ENCODE data around the gene AIFM3. TPM values are rescaled to one million over a fixed set of nuclear protein-coding genes. Genes with fewer than 3 reads are reported as not detected.

AIFM3 gene
- total and polyA plus RNA-seq, 7 donors = 0.25 to 0.77 (median 0.53) TPM

DNA sequence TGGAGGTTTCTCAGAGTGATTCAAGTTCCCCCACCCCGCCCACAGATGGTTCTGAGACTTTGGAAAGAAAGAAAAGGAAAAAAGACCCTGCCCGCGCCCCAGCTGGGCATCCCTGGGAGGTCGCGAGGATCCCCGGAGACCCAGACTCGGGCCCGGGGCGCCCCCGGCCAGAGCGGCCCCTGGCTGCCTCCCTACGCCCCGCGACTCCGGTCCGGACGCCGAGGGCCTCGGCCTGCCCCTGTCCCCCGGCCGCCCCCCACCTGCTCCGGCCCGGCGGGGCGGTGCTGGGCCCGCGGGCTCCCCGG, 2.3 kb upstream of the AIFM3 start:
- intact Hi-C loops (cut with DNase I) = no loop called here
- TF ChIP-seq, protein P1, sequence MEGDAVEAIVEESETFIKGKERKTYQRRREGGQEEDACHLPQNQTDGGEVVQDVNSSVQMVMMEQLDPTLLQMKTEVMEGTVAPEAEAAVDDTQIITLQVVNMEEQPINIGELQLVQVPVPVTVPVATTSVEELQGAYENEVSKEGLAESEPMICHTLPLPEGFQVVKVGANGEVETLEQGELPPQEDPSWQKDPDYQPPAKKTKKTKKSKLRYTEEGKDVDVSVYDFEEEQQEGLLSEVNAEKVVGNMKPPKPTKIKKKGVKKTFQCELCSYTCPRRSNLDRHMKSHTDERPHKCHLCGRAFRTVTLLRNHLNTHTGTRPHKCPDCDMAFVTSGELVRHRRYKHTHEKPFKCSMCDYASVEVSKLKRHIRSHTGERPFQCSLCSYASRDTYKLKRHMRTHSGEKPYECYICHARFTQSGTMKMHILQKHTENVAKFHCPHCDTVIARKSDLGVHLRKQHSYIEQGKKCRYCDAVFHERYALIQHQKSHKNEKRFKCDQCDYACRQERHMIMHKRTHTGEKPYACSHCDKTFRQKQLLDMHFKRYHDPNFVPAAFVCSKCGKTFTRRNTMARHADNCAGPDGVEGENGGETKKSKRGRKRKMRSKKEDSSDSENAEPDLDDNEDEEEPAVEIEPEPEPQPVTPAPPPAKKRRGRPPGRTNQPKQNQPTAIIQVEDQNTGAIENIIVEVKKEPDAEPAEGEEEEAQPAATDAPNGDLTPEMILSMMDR (IDR thresholded peaks at IDR 0.05) = no peak
- Histone ChIP-seq H3K4me3 (peak overlapping the region; percentile 56), H3K36me3 (ENCODE audit: insufficient read depth in 1 of 2, low read depth in 1 of 2) (no peaks in the 10 kb centered on the region), H3K4me1 (no peaks in the 10 kb centered on the region), H3K9me3 (no peaks in the 10 kb centered on the region), H3K27me3 (ENCODE audit: insufficient read depth in 3 of 3, low read length in 2 of 3) (peaks cover 0 to 14% (median 7%) of the 10 kb centered on the region in 3 donors), H3K27ac (no peak overlapping the region)
- 2 to 6% (median 3%) methylated on average over 14 to 28 of the region's 28 CpGs for WGBS, 3 donors
- ATAC-seq (no peak), DNase-seq (peak in 1 of 2 donors; percentile 19)

- H3K4me1 ChIP-seq = no peaks in the 10 kb centered on the region
- no peaks in the 10 kb centered on the region for H3K36me3 ChIP-seq (ENCODE audit: insufficient read depth in 1 of 2, low read depth in 1 of 2)
- intact Hi-C loops (cut with DNase I) = no loop called here
- 9 to 15% (median 13%) methylated on average over 40 to 65 of the region's 65 CpGs for WGBS, 3 donors
- H3K27ac ChIP-seq = no peak overlapping the region
- H3K4me3 ChIP-seq = peak overlapping the region; percentile 56
- H3K27me3 ChIP-seq (ENCODE audit: insufficient read depth in 3 of 3, low read length in 2 of 3) = peaks cover 0 to 14% (median 7%) of the 10 kb centered on the region in 3 donors
- TF ChIP-seq, protein P1 (IDR thresholded peaks at IDR 0.05) = no peak
- peak; percentile 19 to 50 for DNase-seq
- peak in 2 of 4 donors; percentile 12 to 16 for ATAC-seq
- H3K9me3 ChIP-seq = no peaks in the 10 kb centered on the region
These were observed 1.8 kb upstream of the AIFM3 start for GRCh38 chr22:20965104-20965887.

- 86 to 90% (median 89%) methylated on average over 12 to 13 of the region's 13 CpGs for WGBS, 3 donors
- H3K27me3 ChIP-seq (ENCODE audit: insufficient read depth in 3 of 3, low read length in 2 of 3) = peaks cover 0 to 14% (median 7%) of the 10 kb centered on the region in 3 donors
These were observed 883 bp upstream of the AIFM3 start for GRCh38 chr22:20965888-20966855.

DNA sequence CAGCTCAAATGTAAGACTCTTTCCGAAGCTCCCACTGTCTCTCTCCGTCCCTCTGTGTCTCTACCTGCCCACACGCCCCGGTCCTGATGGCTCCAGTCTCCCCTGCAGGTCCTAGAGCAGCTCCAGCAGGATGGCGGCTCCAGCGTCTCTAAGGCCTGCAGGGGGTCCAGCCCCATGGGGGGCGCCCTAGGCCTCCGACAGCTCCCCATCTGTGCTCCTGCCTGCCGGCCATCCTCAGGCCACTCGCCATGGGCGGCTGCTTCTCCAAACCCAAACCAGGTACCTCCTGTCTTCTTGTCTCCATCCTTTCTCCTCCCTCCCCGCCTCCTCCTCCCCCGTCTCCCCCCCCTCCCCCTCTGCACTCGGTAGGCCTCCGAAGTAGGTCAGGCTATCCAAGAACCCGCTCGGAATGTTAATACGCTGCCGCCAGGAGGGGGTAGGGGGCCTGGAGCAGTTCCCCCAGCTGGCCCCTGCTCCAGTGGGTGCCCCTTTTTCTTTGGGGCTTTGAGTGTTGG, 699 bp downstream of the AIFM3 start:
- intact Hi-C loops (cut with DNase I) = no loop called here
- H3K27me3 ChIP-seq (ENCODE audit: insufficient read depth in 3 of 3, low read length in 2 of 3) = peaks cover 0 to 14% (median 7%) of the 10 kb centered on the region in 3 donors
- H3K36me3 ChIP-seq (ENCODE audit: insufficient read depth in 1 of 2, low read depth in 1 of 2) = no peaks in the 10 kb centered on the region
- no peaks in the 10 kb centered on the region for H3K4me1 ChIP-seq
- TF ChIP-seq, protein P1 (IDR thresholded peaks at IDR 0.05) = no peak
- WGBS, 3 donors = 59 to 62% (median 60%) methylated on average over 19 of the region's 19 CpGs
- DNase-seq (no peak), ATAC-seq (no peak)
- H3K9me3 ChIP-seq = no peaks in the 10 kb centered on the region
- H3K4me3 ChIP-seq = no peak overlapping the region
- H3K27ac ChIP-seq = no peak overlapping the region

More at GRCh38 chr22:20965888-20966855, 883 bp upstream of the AIFM3 start:
- TF ChIP-seq, protein P1 (IDR thresholded peaks at IDR 0.05) = no peak
- no peaks in the 10 kb centered on the region for H3K36me3 ChIP-seq (ENCODE audit: insufficient read depth in 1 of 2, low read depth in 1 of 2)
- intact Hi-C loops (cut with DNase I) = no loop called here
- no peak overlapping the region for H3K27ac ChIP-seq
- H3K9me3 ChIP-seq = no peaks in the 10 kb centered on the region
- no peak for ATAC-seq
- no peak overlapping the region for H3K4me3 ChIP-seq
- DNase-seq = no peak
- no peaks in the 10 kb centered on the region for H3K4me1 ChIP-seq

All from psoas muscle (tissue), 8 donors.